Panc1 (cell line): ENCODE results near the gene ARHGAP33. TPM values are rescaled to one million over a fixed set of nuclear protein-coding genes. Genes with fewer than 3 reads are reported as not detected.
A peak's percentile ranks its signal among the peaks of the same experiment; 100 is the strongest.

Experiments
- ATAC-seq: fragments of 200-7000 bp; cut with Tn5 transposase; 2 replicates; pipeline ENCODE4 v1.9.1; 2020; ENCODE audit warnings: mild to moderate bottlenecking, moderate library complexity
- BruUV-seq: library from RNA; stranded (reverse); fragments of 400-500 nt; replicated peaks from 2 replicates; lab custom pipeline; 2021; lab: Mats Ljungman, UMichigan
- CTCF ChIA-PET: fragments of 300-600 bp; sonication (Branson Sonifier 250); formaldehyde crosslinking; loops from one replicate; lab custom pipeline; 2022; ENCODE audit warnings: antibody characterized with exemption; lab: Charles Lee
- POLR2A ChIA-PET: fragments of 300-600 bp; sonication (Branson Sonifier 250); formaldehyde crosslinking; loops from one replicate; lab custom pipeline; 2022; ENCODE audit warnings: antibody characterized with exemption; lab: Charles Lee
- DNase-seq: peaks from one replicate; pipeline ENCODE4 v3.0.0-alpha.2; 2010; ENCODE audit warnings: low read depth, low spot score
- H3K27ac ChIP-seq: 2 replicates; pipeline ENCODE4 v1.5.1; 2011; ENCODE audit warnings: mild to moderate bottlenecking, low read length, inconsistent platforms
- H3K27me3 ChIP-seq: fragments of 200-500 bp; sonication (Bioruptor generic); 2 replicates; pipeline ENCODE4 v1.6.0; 2014; ENCODE audit warnings: low read length, inconsistent platforms; ENCODE audit not compliant: control insufficient read depth, insufficient read depth
- H3K36me3 ChIP-seq: fragments of 200-500 bp; sonication (Bioruptor generic); 2 replicates; pipeline ENCODE4 v1.5.1; 2014; ENCODE audit warnings: inconsistent platforms, mild to moderate bottlenecking, low read length, moderate library complexity; ENCODE audit not compliant: control insufficient read depth, insufficient read depth
- H3K4me1 ChIP-seq: 2 replicates; pipeline ENCODE4 v1.5.1; 2011; ENCODE audit warnings: inconsistent platforms, mild to moderate bottlenecking, low read length, moderate library complexity; ENCODE audit not compliant: control insufficient read depth, insufficient read depth
- H3K4me3 ChIP-seq, 2 experiments: 2 replicates each; pipeline ENCODE4 v1.5.1; 2011 to 2012; ENCODE audit warnings: low read depth in 2 of 2, low read length in 2 of 2, mild to moderate bottlenecking in 2 of 2, inconsistent platforms in 1 of 2, moderate library complexity in 1 of 2
- H3K9me3 ChIP-seq: fragments of 200-500 bp; sonication (Bioruptor generic); 2 replicates; pipeline ENCODE4 v1.5.1; 2014; ENCODE audit warnings: low read depth, mild to moderate bottlenecking, inconsistent platforms, low read length, moderate library complexity; ENCODE audit not compliant: control insufficient read depth, insufficient read depth
- CTCF ChIP-seq: fragments of 450-650 bp; IDR thresholded peaks from 2 replicates; pipeline ENCODE4 v1.5.1; 2017; ENCODE audit warnings: mild to moderate bottlenecking
- POLR2AphosphoS5 ChIP-seq: IDR thresholded peaks from 2 replicates; pipeline ENCODE4 v1.6.1; 2012; ENCODE audit warnings: mild to moderate bottlenecking, low read depth, low read length, moderate library complexity
- REST ChIP-seq, 2 experiments: IDR thresholded peaks; 2 replicates each; pipeline ENCODE4 v1.6.1; 2011 to 2012; ENCODE audit warnings: low read depth in 2 of 2, control low read depth in 1 of 2, low read length in 1 of 2, mild to moderate bottlenecking in 1 of 2, moderate library complexity in 1 of 2; ENCODE audit not compliant: insufficient read depth in 1 of 2
- SIN3A ChIP-seq: IDR thresholded peaks from 2 replicates; pipeline ENCODE4 v1.6.1; 2012; ENCODE audit warnings: low read depth, mild to moderate bottlenecking, low read length, moderate library complexity, borderline replicate concordance; ENCODE audit not compliant: insufficient read depth
- TCF7L2 ChIP-seq: IDR thresholded peaks from 2 replicates; pipeline ENCODE4 v1.6.1; 2011; ENCODE audit warnings: mild to moderate bottlenecking, low read depth, low read length, inconsistent platforms
- in situ Hi-C: cut with HindIII; loops from 2 replicates; pipeline ENCODE4 v1.10.0; 2016; ENCODE audit warnings: low sequenced_read_pairs, low pct_unique_long_range_greater_than_20kb
- intact Hi-C: fragments of 100-400 bp; cut with micrococcal nuclease; formaldehyde crosslinking; loops from one replicate; pipeline ENCODE4 v1.10.0; 2022; ENCODE audit not compliant: unreplicated experiment
- total RNA-seq: library from RNA; stranded (reverse); gene quantifications from one replicate; pipeline ENCODE4 v1.2.1, GENCODE V29; 2021; ENCODE audit not compliant: unreplicated experiment

ARHGAP33 gene
- total RNA-seq, 1 experiment from 2014 or later: 35.8 TPM

DNA sequence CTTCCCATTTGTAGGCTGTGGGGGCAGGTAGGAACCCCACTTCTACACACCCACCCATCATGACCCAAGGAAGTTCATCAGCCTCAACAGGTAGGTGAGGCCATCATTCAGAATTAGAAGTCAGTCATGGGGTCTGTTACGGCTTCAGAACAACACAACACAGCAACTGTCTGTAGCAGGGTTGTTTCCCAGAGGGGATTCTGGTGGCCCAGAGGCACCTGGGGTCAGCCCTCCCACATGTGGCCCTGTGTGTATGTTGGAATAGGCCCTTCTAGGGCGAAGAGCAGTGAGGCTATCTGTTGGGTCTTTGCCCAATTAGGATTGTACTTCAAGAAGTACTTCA lies 36.5 kb upstream of the ARHGAP33 start:
- DNase-seq: no peak
- in situ Hi-C loops: no loop called here
- Histone ChIP-seq H3K9me3 (no peaks in the 10 kb centered on the region), H3K4me3 (no peak overlapping the region), H3K4me1 (peaks cover 12% of the 10 kb centered on the region), H3K27ac (no peak overlapping the region; the same call in 1 of the 2 replicates), H3K27me3 (no peaks in the 10 kb centered on the region), H3K36me3 (peaks cover 3% of the 10 kb centered on the region; the same call in 1 of the 2 replicates)
- intact Hi-C loops: no loop called here
- BruUV-seq: no TSS peak
- ATAC-seq: no peak
- CTCF ChIA-PET: no interaction called here
- TF ChIP-seq TCF7L2: no peak
- POLR2A ChIA-PET: interaction anchor here (1.0 kb wide), 1 partner anchor 9 kb away, joined by 5 read pairs; the partner anchor contains the start of gene LIN37

DNA sequence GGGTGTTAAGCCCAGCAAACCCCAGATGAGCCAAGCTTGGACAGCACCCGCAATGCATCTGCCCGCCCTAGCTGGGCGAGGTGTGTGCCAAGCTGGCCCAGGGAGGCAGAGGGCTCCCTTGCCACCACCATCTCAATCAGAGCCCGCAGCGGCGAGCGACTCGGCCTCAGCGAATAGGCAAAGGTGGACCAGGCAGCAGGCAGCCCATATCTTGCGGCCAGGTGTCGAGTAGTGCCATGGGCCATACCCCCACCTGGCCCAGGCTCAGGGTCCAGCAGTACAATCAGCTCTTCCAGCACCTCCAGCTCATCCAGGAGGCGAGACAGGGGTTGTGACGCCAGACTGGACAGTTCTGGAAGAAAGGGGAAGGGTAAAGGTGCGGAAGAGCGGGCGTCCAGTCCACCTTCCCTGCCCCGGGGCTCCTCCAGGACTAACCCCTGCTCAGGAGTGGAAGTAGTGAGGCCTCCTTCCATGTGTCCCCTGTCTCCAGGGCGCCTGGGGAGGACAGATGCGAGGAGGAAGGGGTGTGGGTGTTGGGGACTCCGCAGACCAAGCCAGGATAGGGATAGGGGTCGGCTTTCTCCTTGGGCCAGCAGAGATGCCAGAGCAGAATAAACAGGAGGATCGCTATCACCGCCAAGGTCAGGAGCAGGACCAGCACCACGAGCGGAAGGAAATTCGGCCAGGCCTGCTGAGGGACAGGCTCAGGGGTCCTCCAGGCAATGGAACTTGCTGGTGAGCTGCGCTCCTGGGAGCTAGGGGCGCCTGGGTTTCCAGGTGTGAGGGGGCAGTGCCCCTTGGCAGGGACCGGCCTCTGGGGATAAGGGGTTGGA lies 35.9 kb upstream of the ARHGAP33 start:
- Histone ChIP-seq H3K4me3 (peak overlapping the region; percentile 67 to 79), H3K4me1 (peaks cover 18% of the 10 kb centered on the region), H3K36me3 (peaks cover 3% of the 10 kb centered on the region; the same call in 1 of the 2 replicates), H3K9me3 (no peaks in the 10 kb centered on the region), H3K27ac (peak overlapping the region; percentile 78; the same call in 1 of the 2 replicates), H3K27me3 (no peaks in the 10 kb centered on the region)
- BruUV-seq: no TSS peak
- ChIA-PET POLR2A (interaction anchor here (1.0 kb wide), 1 partner anchor 8 kb away, joined by 5 read pairs; the partner anchor contains the start of gene LIN37), CTCF (no interaction called here)
- intact Hi-C loops: no loop called here
- DNase-seq: no peak
- ATAC-seq: no peak; the same call in 1 of the 2 replicates
- in situ Hi-C loops: no loop called here
- TF ChIP-seq TCF7L2 (no peak), REST (IDR thresholded peaks at IDR 0.05; ENCODE audit: insufficient read depth in 1 of 2, low read depth in 2 of 2, low read length in 1 of 2) (no peak), POLR2AphosphoS5 (no peak; the same call in 1 of the 2 replicates), CTCF (no peak), SIN3A (no peak)

GRCh38 chr19:35740108-35740422 lies 35.3 kb upstream of the ARHGAP33 start:
- peak overlapping the region; percentile 78 for H3K27ac ChIP-seq
- intact Hi-C loops: no loop called here
- CTCF ChIA-PET: interaction anchor here (0.6 to 0.7 kb wide), 2 partner anchors 391 to 616 kb away, joined by 3 read pairs; no protein-coding TSS in a partner anchor

More at GRCh38 chr19:35740108-35740422, 35.3 kb upstream of the ARHGAP33 start:
- in situ Hi-C loops: no loop called here
- ATAC-seq (peak; percentile 47), DNase-seq (no peak)
- Histone ChIP-seq H3K36me3 (peaks cover 3% of the 10 kb centered on the region; the same call in 1 of the 2 replicates), H3K27me3 (no peaks in the 10 kb centered on the region), H3K4me3 (peak overlapping the region; percentile 67 to 79), H3K9me3 (no peaks in the 10 kb centered on the region), H3K4me1 (peaks cover 18% of the 10 kb centered on the region)
- TF ChIP-seq POLR2AphosphoS5: no peak
- no peak for TF ChIP-seq CTCF
- TF ChIP-seq REST (IDR thresholded peaks at IDR 0.05; ENCODE audit: insufficient read depth in 1 of 2, low read depth in 2 of 2, low read length in 1 of 2): no peak
- TF ChIP-seq TCF7L2: no peak
- TF ChIP-seq SIN3A: no peak
- POLR2A ChIA-PET: no interaction called here
- no TSS peak for BruUV-seq
